Measurements from ENCODE around the gene CSNK1G3. TPM values are rescaled to one million over a fixed set of nuclear protein-coding genes. Genes with fewer than 3 reads are reported as not detected.

The CSNK1G3 gene
- total RNA-seq, 1 experiment from 2014 or later: 110 TPM

DNA sequence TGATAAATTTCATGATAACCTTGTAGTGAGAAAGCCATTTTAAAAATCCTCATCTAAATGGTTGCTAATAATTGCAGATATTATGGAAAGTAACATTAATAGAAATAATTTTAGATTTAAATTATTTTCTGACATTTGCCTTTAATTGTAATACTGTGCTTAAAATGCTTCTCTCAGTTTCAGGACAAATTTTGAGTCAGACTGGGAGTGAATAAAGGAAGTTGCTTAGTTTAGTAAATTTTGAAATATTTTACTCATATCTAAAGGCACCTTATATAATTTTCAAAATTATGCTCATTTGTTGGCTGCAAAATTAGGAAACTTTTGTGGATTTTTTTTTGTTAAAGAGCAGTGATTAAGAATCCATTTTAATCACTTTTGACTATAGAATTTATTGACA is 93.8 kb downstream of the CSNK1G3 start:
- BruUV-seq (replicated peaks): no TSS peak
- no peak overlapping the region for H3K4me3 Mint-ChIP-seq (ENCODE audit: unreplicated experiment)
- H3K4me1 Mint-ChIP-seq (ENCODE audit: insufficient read depth, unreplicated experiment): no peaks in the 10 kb centered on the region
- no peak for DNase-seq (ENCODE audit: unreplicated experiment)
- no peaks in the 10 kb centered on the region for H3K27me3 Mint-ChIP-seq (ENCODE audit: insufficient read depth, unreplicated experiment)
- no peak overlapping the region for H3K27ac Mint-ChIP-seq (ENCODE audit: low read depth, unreplicated experiment)
- H3K9me3 Mint-ChIP-seq (ENCODE audit: unreplicated experiment): no peaks in the 10 kb centered on the region
- ChIA-PET POLR2A (interaction anchor here (0.7 to 2.1 kb wide), 5 partner anchors 8 to 183 kb away, joined by 3 to 13 read pairs (median 5); partner anchors contain the start of genes CEP120 and CSNK1G3), CTCF (interaction anchor here (0.8 to 3.1 kb wide), 4 partner anchors 13 to 234 kb away, joined by 3 to 17 read pairs (median 6); partner anchors contain the start of gene CEP120)
- intact Hi-C loops (cut with micrococcal nuclease): no loop called here
- H3K36me3 Mint-ChIP-seq (ENCODE audit: insufficient read depth, unreplicated experiment): peaks cover 52% of the 10 kb centered on the region
- TF ChIP-seq, protein P1, sequence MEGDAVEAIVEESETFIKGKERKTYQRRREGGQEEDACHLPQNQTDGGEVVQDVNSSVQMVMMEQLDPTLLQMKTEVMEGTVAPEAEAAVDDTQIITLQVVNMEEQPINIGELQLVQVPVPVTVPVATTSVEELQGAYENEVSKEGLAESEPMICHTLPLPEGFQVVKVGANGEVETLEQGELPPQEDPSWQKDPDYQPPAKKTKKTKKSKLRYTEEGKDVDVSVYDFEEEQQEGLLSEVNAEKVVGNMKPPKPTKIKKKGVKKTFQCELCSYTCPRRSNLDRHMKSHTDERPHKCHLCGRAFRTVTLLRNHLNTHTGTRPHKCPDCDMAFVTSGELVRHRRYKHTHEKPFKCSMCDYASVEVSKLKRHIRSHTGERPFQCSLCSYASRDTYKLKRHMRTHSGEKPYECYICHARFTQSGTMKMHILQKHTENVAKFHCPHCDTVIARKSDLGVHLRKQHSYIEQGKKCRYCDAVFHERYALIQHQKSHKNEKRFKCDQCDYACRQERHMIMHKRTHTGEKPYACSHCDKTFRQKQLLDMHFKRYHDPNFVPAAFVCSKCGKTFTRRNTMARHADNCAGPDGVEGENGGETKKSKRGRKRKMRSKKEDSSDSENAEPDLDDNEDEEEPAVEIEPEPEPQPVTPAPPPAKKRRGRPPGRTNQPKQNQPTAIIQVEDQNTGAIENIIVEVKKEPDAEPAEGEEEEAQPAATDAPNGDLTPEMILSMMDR (IDR thresholded peaks at IDR 0.05; ENCODE audit: unreplicated experiment): no peak

DNA sequence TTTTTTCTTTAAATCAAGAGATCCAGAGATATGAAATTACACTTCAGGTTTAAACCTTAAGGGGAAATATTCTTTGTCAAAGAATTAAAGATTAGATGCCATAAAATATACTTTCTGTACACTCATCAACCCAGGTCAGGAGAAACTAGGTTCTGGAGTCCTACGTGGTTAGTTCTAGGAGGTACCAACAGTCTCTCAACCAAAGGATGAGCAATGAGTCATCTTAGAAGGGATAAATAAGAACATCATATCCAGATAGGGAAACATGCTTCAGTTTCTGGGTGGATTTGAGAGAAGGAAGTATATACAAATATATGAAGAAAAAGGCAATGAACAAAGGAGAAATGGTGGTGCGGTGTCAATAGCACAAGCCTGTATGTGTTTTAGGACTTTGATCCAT is 98.2 kb downstream of the CSNK1G3 start:
- ChIA-PET POLR2A (interaction anchor here (0.9 to 5.5 kb wide), 8 partner anchors 18 to 210 kb away, joined by 3 to 46 read pairs (median 6); partner anchors contain the start of genes CEP120 and CSNK1G3), CTCF (interaction anchor here (0.5 to 3.2 kb wide), 37 partner anchors 8 to 1492 kb away, joined by 3 to 50 read pairs (median 4); partner anchors contain the start of gene CEP120)
- H3K27me3 Mint-ChIP-seq (ENCODE audit: insufficient read depth, unreplicated experiment): no peaks in the 10 kb centered on the region
- H3K9me3 Mint-ChIP-seq (ENCODE audit: unreplicated experiment): no peaks in the 10 kb centered on the region
- TF ChIP-seq, protein P1 (IDR thresholded peaks at IDR 0.05; ENCODE audit: unreplicated experiment): no peak
- H3K4me3 Mint-ChIP-seq (ENCODE audit: unreplicated experiment): no peak overlapping the region
- H3K27ac Mint-ChIP-seq (ENCODE audit: low read depth, unreplicated experiment): peak overlapping the region; percentile 26
- peaks cover 56% of the 10 kb centered on the region for H3K36me3 Mint-ChIP-seq (ENCODE audit: insufficient read depth, unreplicated experiment)
- intact Hi-C loops (cut with micrococcal nuclease): loop anchor here (2.0 kb wide), 1 partner anchor 1093 kb away; no protein-coding TSS in a partner anchor
- no peaks in the 10 kb centered on the region for H3K4me1 Mint-ChIP-seq (ENCODE audit: insufficient read depth, unreplicated experiment)
- BruUV-seq (replicated peaks): no TSS peak
- peak; percentile 9 for DNase-seq (ENCODE audit: unreplicated experiment)

DNA sequence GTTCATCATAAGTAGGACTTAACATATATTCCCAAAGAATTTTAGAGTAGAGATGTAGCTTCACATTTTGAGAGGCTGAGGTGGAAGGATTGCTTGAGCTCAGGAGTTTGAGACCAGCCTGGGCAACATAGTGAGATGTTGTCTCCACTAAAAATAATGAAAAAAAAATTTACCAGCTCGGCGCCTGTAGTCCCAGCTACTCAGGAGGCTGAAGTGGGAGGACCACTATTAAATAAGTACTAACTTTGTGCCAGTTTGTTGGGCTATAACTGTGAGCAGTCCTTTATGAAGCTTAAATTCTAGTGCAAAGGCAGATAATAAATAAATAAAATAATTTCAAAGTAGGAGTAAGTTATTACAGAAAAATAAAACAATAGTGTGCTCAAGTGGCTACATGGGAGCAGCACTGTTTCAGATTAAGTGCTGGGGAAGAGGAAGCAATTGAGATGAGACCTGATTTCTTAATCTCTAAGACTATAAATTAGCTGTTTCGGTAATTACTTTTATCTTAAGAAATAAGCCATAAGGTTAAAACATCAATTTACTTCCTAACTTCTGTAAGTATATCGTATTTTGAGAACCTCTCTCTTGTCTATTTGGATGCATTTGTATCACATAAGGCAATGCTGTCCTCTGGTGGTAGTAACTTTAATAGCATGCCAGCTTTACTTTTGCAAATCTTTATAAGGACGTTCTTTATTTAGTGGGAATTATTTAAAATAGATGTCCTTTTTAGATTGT is 98.9 kb downstream of the CSNK1G3 start:
- intact Hi-C loops (cut with micrococcal nuclease): loop anchor here (1.0 to 2.0 kb wide), 4 partner anchors 98 to 1094 kb away; partner anchors contain the start of gene CEP120
- Mint-ChIP-seq H3K9me3 (ENCODE audit: unreplicated experiment) (no peaks in the 10 kb centered on the region), H3K36me3 (ENCODE audit: insufficient read depth, unreplicated experiment) (peaks cover 56% of the 10 kb centered on the region), H3K27ac (ENCODE audit: low read depth, unreplicated experiment) (no peak overlapping the region), H3K4me1 (ENCODE audit: insufficient read depth, unreplicated experiment) (no peaks in the 10 kb centered on the region), H3K4me3 (ENCODE audit: unreplicated experiment) (no peak overlapping the region), H3K27me3 (ENCODE audit: insufficient read depth, unreplicated experiment) (no peaks in the 10 kb centered on the region)
- peak; percentile 76 for DNase-seq (ENCODE audit: unreplicated experiment)
- no TSS peak for BruUV-seq (replicated peaks)
- ChIA-PET CTCF (interaction anchor here (0.5 to 3.2 kb wide), 45 partner anchors 8 to 1492 kb away, joined by 3 to 50 read pairs (median 4); partner anchors contain the start of gene CEP120), POLR2A (interaction anchor here (0.7 to 5.5 kb wide), 10 partner anchors 19 to 1091 kb away, joined by 3 to 46 read pairs (median 4); partner anchors contain the start of genes CEP120 and CSNK1G3)
- TF ChIP-seq, protein P1 (IDR thresholded peaks at IDR 0.05; ENCODE audit: unreplicated experiment): peak; percentile 96

DNA sequence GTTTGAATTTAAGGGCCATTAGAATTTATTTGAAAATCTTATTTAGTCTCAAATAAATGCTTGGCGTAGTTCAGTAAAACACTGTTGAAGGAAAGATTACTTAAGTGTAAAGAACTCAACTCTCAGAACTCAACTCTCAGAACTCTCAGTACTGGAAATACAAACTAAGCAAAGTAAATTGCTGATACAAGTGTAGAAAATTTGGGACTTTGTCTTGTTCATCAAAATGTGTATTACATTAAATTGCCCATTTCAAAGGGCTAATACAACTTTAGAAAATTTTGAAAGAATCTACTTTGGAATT is 99.4 kb downstream of the CSNK1G3 start:
- POLR2A ChIA-PET: interaction anchor here (0.7 to 5.5 kb wide), 7 partner anchors 19 to 1091 kb away, joined by 3 to 46 read pairs (median 8); partner anchors contain the start of genes CEP120 and CSNK1G3
- no peak overlapping the region for H3K4me3 Mint-ChIP-seq (ENCODE audit: unreplicated experiment)
- H3K27me3 Mint-ChIP-seq (ENCODE audit: insufficient read depth, unreplicated experiment): no peaks in the 10 kb centered on the region
- intact Hi-C loops (cut with micrococcal nuclease): loop anchor here (1.0 to 2.0 kb wide), 4 partner anchors 98 to 1095 kb away; partner anchors contain the start of gene CEP120
- TF ChIP-seq, protein P1 (IDR thresholded peaks at IDR 0.05; ENCODE audit: unreplicated experiment): no peak
- DNase-seq (ENCODE audit: unreplicated experiment): no peak
- peaks cover 56% of the 10 kb centered on the region for H3K36me3 Mint-ChIP-seq (ENCODE audit: insufficient read depth, unreplicated experiment)
- BruUV-seq (replicated peaks): no TSS peak
- CTCF ChIA-PET: interaction anchor here (0.6 to 3.2 kb wide), 25 partner anchors 8 to 791 kb away, joined by 3 to 50 read pairs (median 5); partner anchors contain the start of gene CEP120
- no peaks in the 10 kb centered on the region for H3K9me3 Mint-ChIP-seq (ENCODE audit: unreplicated experiment)
- H3K27ac Mint-ChIP-seq (ENCODE audit: low read depth, unreplicated experiment): no peak overlapping the region
- no peaks in the 10 kb centered on the region for H3K4me1 Mint-ChIP-seq (ENCODE audit: insufficient read depth, unreplicated experiment)

All from MCF 10A (cell line).